Measurements from ENCODE around the gene UBTD1.
A peak's percentile ranks its signal among the peaks of the same experiment; 100 is the strongest.

The UBTD1 gene

DNA sequence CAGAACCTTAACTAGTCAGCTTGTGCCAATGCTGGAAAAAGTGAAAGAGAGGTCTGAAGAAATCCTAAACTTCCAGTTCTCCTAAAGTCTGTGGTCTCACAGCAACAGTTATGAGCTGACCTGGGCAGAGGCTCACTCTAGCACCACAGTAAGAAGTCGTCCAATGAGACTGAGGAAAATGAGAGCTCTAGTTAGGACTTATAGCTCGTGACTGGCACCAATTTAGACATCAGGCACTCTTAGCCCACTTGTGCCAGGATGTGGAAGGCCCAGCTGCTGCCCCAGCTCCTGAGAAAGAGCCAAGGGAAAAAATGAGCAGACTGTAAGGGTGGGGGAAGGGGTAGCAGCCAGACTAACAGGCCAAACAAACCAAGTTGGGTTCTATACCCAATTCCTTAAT is 8.1 kb upstream of the UBTD1 start:
- ChIA-PET CTCF (interaction anchor here (0.6 kb wide), 1 partner anchor 15 kb away, joined by 5 read pairs; no protein-coding TSS in a partner anchor), POLR2A (ENCODE audit: low non-redundant PET) (no interaction called here)
- no peak for DNase-seq (ENCODE audit: low spot score)
- no peak overlapping the region for H3K27ac ChIP-seq
- TF ChIP-seq CTCF (conservative IDR thresholded peaks at IDR 0.05; ENCODE audit: low read depth) = no peak

- ChIA-PET POLR2A (ENCODE audit: low non-redundant PET) (interaction anchor here (0.7 kb wide), 1 partner anchor 105 kb away, joined by 4 read pairs; no protein-coding TSS in a partner anchor), CTCF (no interaction called here)
- DNase-seq (ENCODE audit: low spot score) = no peak
- H3K27ac ChIP-seq = no peak overlapping the region
- no peak for TF ChIP-seq CTCF (conservative IDR thresholded peaks at IDR 0.05; ENCODE audit: low read depth)
Observed at GRCh38 chr10:97494151-97494550, 4.6 kb upstream of the UBTD1 start.

- TF ChIP-seq CTCF (conservative IDR thresholded peaks at IDR 0.05; ENCODE audit: low read depth) = no peak
- POLR2A ChIA-PET (ENCODE audit: low non-redundant PET) = interaction anchor here (0.7 kb wide), 1 partner anchor 106 kb away, joined by 4 read pairs; no protein-coding TSS in a partner anchor
- peak overlapping the region; percentile 48 for H3K27ac ChIP-seq
- no peak for DNase-seq (ENCODE audit: low spot score)
- CTCF ChIA-PET = interaction anchor here (0.6 to 0.9 kb wide), 4 partner anchors 59 to 237 kb away, joined by 3 read pairs; partner anchors contain the start of gene ANKRD2
Observed at GRCh38 chr10:97494863-97495506, 3.7 kb upstream of the UBTD1 start.

DNA sequence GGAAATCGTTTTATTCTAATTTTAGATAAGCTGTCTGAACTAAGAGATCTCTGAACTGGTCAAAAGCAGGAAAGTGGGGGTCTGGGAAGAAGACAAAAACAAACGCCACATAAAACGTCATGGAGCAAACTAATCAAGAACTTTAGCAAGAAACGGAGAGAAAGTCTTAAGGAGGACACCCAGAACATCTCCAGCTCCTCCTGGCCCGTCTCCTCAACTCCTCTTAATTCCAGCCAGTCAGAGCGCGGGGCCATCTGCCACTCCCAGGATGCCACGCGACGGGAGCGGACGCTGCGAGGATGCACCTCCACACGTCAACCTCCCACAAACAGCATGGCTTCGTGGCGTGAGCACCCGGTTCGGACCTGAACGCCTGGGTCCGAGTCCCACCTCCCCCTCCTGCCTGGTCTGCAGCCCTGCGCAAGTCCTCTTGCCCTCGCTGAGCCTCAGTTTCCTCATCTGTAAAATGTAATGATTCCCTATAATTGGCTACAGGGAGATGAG is 1.1 kb upstream of the UBTD1 start:
- ChIA-PET POLR2A (ENCODE audit: low non-redundant PET) (interaction anchor here (0.6 to 0.8 kb wide), 4 partner anchors 30 to 98 kb away, joined by 3 to 10 read pairs (median 3); no protein-coding TSS in a partner anchor), CTCF (interaction anchor here (0.5 to 0.7 kb wide), 2 partner anchors 40 to 121 kb away, joined by 3 to 4 read pairs; no protein-coding TSS in a partner anchor)
- H3K27ac ChIP-seq = peak overlapping the region; percentile 96
- peak; percentile 94 for DNase-seq (ENCODE audit: low spot score)
- no peak for TF ChIP-seq CTCF (conservative IDR thresholded peaks at IDR 0.05; ENCODE audit: low read depth)

DNA sequence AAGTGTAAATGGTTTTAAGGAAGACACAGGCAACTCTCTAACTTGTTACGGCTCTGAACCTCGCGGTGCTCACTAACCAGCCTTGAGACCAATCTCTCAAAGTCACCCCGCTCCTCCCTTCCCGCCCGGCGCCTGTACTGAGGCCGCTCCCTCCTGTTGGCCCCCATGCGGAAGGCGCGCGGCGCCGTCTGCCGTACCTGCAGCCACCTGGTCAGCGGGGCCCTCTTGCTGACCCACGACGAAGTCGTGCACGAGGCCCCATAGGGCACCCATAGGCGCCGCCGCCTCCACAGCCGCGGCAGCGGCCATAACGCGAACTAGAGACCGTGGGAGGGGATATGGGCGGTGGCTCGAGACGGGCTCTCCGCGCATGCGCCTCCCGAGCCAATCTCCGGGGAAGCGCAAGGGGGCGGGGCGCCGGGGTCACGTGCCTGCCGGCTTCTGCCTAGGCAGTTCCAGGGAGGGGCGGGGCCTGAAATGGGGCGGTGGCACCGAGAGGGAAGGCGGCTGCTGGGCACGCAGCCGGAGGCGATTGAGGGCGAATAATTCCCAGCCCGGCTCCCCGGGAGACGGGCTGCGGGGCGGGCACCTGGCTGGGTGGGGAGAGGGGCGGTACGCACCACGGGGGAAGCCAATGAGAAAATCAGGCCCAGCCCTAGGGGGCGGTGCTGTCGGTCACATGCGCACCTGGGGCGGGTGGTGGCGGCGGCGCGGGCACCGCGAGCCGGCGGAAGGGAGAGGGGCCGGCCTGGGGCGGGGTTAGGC is 466 bp upstream of the UBTD1 start, which contains the start of gene MMS19:
Gene MMS19 (minus strand): TSS at position 347 of the 765 bp plus-strand sequence. CDS start 38 bp downstream, at position 309.
- no peak for TF ChIP-seq CTCF (conservative IDR thresholded peaks at IDR 0.05; ENCODE audit: low read depth)
- peak within 1 kb of the TSS; percentile 96 for H3K27ac ChIP-seq
- ChIA-PET CTCF (no interaction called here), POLR2A (ENCODE audit: low non-redundant PET) (interaction anchor here (0.6 to 1.2 kb wide), 4 partner anchors 17 to 143 kb away, joined by 3 to 6 read pairs (median 3); no protein-coding TSS in a partner anchor)
- peak; percentile 100 for DNase-seq (ENCODE audit: low spot score)
